ENCODE data around the gene H1-8. TPM values are rescaled to one million over a fixed set of nuclear protein-coding genes. Genes with fewer than 3 reads are reported as not detected.
A peak's percentile ranks its signal among the peaks of the same experiment; 100 is the strongest.

Gene H1-8
- total and polyA plus RNA-seq, 4 donors = not detected

DNA sequence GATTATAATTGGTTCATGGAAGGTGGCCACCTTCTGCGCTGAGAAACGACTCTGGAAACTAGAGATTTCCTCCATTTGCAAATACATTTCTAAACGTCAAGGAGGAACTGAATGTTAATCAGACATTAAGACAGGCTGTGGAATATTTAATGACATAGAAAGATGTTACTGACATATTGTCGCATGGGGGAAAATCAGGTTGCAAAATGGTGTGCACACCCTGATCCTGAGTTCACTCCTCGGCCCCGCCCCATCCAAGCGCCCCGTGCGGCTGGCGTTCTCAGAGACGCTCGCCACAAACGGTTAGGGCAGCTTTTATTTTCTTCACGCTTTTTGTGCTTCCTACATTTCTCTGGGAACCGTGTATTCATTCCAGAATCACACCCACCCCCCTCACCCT lies 10.7 kb downstream of the H1-8 start:
- H3K9me3 ChIP-seq (ENCODE audit: control insufficient read depth, insufficient read depth, low read length) = no peaks in the 10 kb centered on the region
- H3K27me3 ChIP-seq (ENCODE audit: control insufficient read depth, insufficient read depth, low read length) = no peaks in the 10 kb centered on the region
- 28% methylated on average over 9 of the region's 15 CpGs for WGBS (ENCODE audit: insufficient coverage)
- H3K27ac ChIP-seq (ENCODE audit: low read depth, low read length) = no peak overlapping the region
- DNase-seq (ENCODE audit: low read depth in 4 of 6, low spot score in 6 of 6) = peak in 2 of 6 donors; percentile 43 to 63
- H3K4me3 ChIP-seq (ENCODE audit: low read depth, low read length) = no peak overlapping the region
- H3K36me3 ChIP-seq (ENCODE audit: control insufficient read depth, insufficient read depth, low read length) = peaks cover 9% of the 10 kb centered on the region
- H3K4me1 ChIP-seq (ENCODE audit: control insufficient read depth, insufficient read depth, low read length) = peaks cover 66% of the 10 kb centered on the region

DNA sequence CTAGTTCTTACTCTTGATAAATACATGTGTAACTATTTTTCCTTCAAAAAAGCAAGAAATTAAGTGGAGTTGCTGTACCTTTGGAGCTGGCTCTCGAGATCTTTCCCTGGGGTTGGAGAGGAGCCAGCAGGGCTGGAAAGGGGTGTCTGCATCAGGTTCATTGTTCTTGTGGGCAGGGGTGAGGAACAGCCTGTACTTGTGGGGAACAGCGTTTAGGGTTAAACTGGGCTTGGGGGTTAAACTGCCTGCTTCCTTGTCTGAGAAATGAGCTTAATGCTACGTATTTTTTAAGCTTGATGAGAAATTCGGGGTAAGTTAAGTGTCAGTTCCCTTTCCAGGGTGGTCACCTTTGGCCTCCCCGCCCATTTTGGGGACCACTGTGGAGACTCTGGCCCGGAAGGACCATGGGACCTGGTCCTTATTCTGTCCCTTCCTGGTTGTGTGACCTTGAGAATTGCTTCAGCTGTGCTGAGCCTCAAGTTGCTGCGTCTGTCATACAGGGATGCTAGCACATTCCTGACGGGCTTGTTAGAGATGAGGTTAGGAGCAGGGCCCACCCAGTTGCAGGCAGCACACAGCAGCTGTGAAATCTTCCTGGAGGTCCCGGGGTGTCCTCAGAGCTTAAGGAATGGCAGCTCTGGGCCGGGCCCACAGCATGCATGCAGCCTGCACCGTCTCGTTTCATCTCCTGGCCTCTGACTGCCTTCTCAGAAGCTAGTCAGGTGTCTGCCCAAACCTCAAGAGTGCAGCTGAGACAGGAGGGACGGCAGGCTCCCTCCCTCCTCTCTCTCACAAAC lies 11.6 kb downstream of the H1-8 start:
- H3K4me3 ChIP-seq (ENCODE audit: low read depth, low read length) = no peak overlapping the region
- H3K36me3 ChIP-seq (ENCODE audit: control insufficient read depth, insufficient read depth, low read length) = peaks cover 16% of the 10 kb centered on the region
- no peaks in the 10 kb centered on the region for H3K27me3 ChIP-seq (ENCODE audit: control insufficient read depth, insufficient read depth, low read length)
- H3K27ac ChIP-seq (ENCODE audit: low read depth, low read length) = peak overlapping the region; percentile 45
- peaks cover 69% of the 10 kb centered on the region for H3K4me1 ChIP-seq (ENCODE audit: control insufficient read depth, insufficient read depth, low read length)
- DNase-seq (ENCODE audit: low read depth in 4 of 6, low spot score in 6 of 6) = peak in 1 of 6 donors; percentile 30
- WGBS (ENCODE audit: insufficient coverage) = 57% methylated on average over 12 of the region's 13 CpGs
- H3K9me3 ChIP-seq (ENCODE audit: control insufficient read depth, insufficient read depth, low read length) = no peaks in the 10 kb centered on the region

DNA sequence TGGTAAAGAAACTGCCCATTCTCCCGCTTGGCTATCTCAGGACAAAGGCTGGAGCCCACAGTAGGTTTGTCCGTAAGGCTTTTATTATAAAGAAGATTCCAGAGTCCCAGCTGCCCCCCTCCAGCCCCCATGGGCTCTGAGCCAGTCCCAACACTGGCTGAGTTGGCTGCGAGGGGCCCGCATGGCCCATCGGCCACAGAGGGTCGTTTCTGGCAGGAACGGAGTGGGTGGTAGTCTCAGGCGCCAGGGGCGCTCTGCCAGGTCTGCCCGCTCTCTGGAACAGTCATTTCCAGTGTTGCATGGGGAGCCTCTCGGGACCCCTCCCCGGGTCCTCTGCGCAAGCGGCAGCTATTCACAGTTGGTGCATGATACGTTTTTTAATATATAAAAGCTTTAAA lies 12.2 kb downstream of the H1-8 start:
- peaks cover 74% of the 10 kb centered on the region for H3K4me1 ChIP-seq (ENCODE audit: control insufficient read depth, insufficient read depth, low read length)
- no peaks in the 10 kb centered on the region for H3K27me3 ChIP-seq (ENCODE audit: control insufficient read depth, insufficient read depth, low read length)
- peak overlapping the region; percentile 45 for H3K27ac ChIP-seq (ENCODE audit: low read depth, low read length)
- no peak overlapping the region for H3K4me3 ChIP-seq (ENCODE audit: low read depth, low read length)
- peaks cover 21% of the 10 kb centered on the region for H3K36me3 ChIP-seq (ENCODE audit: control insufficient read depth, insufficient read depth, low read length)
- peak in 3 of 6 donors; percentile 43 to 79 (median 73) for DNase-seq (ENCODE audit: low read depth in 4 of 6, low spot score in 6 of 6)
- H3K9me3 ChIP-seq (ENCODE audit: control insufficient read depth, insufficient read depth, low read length) = no peaks in the 10 kb centered on the region
- 33% methylated on average over 8 of the region's 15 CpGs for WGBS (ENCODE audit: insufficient coverage)

DNA sequence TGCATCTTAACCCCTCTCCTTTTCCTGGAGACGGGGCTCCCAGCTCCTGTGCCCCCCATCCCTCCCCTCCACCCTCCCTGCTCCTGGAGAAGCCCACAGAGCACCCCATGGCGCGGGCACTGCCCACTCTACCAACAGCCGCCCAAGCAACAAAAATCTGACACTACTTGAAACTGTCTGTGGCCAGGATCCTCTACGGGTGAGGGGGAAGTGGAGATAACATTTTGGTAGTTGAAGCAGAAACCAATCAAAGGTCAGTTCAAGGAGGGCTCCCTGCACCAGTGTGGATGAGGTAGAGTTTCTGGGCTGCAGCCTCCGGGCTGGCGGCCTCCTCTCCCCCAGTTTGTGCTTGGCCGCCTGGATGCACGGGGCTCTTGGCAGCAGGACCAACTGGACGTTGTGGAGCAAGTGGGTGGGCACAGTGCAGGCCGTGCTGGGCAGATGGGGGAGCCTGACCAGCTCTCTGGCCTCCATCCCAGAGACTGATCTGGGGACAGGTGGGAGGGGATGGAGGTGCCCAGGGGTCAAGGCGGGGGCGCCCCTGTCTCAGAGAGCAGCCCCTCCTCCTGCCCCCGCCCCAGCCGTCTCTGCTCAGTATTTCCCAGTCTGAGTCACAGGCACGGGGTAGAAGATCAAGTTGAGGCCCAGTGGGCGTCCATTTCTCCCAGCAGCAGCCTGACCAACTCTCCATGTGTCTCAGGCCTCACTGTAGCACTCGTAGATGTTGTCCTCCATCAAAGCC lies 12.8 kb downstream of the H1-8 start:
- no peaks in the 10 kb centered on the region for H3K27me3 ChIP-seq (ENCODE audit: control insufficient read depth, insufficient read depth, low read length)
- no peak overlapping the region for H3K27ac ChIP-seq (ENCODE audit: low read depth, low read length)
- peaks cover 24% of the 10 kb centered on the region for H3K36me3 ChIP-seq (ENCODE audit: control insufficient read depth, insufficient read depth, low read length)
- H3K9me3 ChIP-seq (ENCODE audit: control insufficient read depth, insufficient read depth, low read length) = no peaks in the 10 kb centered on the region
- peaks cover 80% of the 10 kb centered on the region for H3K4me1 ChIP-seq (ENCODE audit: control insufficient read depth, insufficient read depth, low read length)
- WGBS (ENCODE audit: insufficient coverage) = 76% methylated on average over 16 of the region's 18 CpGs
- DNase-seq (ENCODE audit: low read depth in 4 of 6, low spot score in 6 of 6) = peak in 1 of 6 donors; percentile 34
- no peak overlapping the region for H3K4me3 ChIP-seq (ENCODE audit: low read depth, low read length)

DNA sequence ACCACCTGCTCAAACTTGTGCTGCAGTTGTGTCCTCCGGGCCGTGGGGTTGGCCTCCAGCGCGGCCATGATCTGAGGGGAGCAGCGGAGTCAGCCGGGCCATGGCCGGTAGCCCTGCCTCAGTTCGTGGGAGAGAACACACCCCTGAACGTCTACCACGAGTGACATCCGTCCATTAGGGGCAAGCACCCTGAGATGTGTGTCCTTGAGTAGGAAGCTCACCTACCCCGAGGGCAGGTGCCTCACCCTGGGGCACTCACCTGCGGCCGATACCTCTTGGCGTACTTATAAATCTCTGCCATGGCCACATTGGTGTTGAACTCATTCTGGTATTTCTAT lies 13.4 kb downstream of the H1-8 start:
- H3K4me1 ChIP-seq (ENCODE audit: control insufficient read depth, insufficient read depth, low read length) = peaks cover 85% of the 10 kb centered on the region
- 97% methylated on average over 13 of the region's 15 CpGs for WGBS (ENCODE audit: insufficient coverage)
- no peak overlapping the region for H3K27ac ChIP-seq (ENCODE audit: low read depth, low read length)
- no peak for DNase-seq (ENCODE audit: low read depth in 4 of 6, low spot score in 6 of 6)
- H3K27me3 ChIP-seq (ENCODE audit: control insufficient read depth, insufficient read depth, low read length) = no peaks in the 10 kb centered on the region
- no peak overlapping the region for H3K4me3 ChIP-seq (ENCODE audit: low read depth, low read length)
- peaks cover 29% of the 10 kb centered on the region for H3K36me3 ChIP-seq (ENCODE audit: control insufficient read depth, insufficient read depth, low read length)
- H3K9me3 ChIP-seq (ENCODE audit: control insufficient read depth, insufficient read depth, low read length) = no peaks in the 10 kb centered on the region

DNA sequence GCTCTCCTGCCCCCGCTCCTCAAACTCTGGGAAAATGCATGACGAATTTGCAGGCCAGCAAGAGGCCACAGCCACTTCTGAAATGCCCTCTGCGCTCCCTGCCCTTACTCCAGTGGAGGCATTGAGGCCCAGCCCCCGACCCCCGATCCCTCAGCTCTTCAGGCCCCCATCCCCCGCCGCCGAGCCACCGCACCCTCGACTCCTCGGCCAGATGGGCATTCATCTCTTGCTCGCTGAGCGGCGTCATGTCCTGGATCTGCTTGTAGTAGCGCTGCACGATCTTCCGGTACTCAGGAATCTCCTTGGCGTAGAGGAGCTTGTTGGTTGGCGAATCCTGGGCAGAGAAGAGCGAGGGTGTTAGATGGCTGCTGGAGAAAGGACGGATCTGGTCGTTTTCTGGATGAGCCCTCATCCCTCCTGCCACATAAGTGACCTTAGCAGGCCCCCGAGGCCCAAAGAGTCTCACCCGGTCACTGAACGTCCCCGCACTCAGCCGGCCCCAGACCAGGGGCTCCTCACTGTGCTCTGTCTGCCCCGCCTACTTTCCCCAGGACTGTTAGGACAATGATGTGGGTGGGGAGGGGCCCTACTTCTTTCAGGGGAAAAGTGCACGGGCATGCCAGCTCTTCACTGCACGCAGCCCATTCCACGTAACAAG lies 14.0 kb downstream of the H1-8 start:
- H3K4me1 ChIP-seq (ENCODE audit: control insufficient read depth, insufficient read depth, low read length) = peaks cover 92% of the 10 kb centered on the region
- H3K27ac ChIP-seq (ENCODE audit: low read depth, low read length) = peak overlapping the region; percentile 15
- peak in 1 of 6 donors; percentile 7 for DNase-seq (ENCODE audit: low read depth in 4 of 6, low spot score in 6 of 6)
- 64% methylated on average over 24 of the region's 31 CpGs for WGBS (ENCODE audit: insufficient coverage)
- no peaks in the 10 kb centered on the region for H3K9me3 ChIP-seq (ENCODE audit: control insufficient read depth, insufficient read depth, low read length)
- H3K36me3 ChIP-seq (ENCODE audit: control insufficient read depth, insufficient read depth, low read length) = peaks cover 30% of the 10 kb centered on the region
- no peaks in the 10 kb centered on the region for H3K27me3 ChIP-seq (ENCODE audit: control insufficient read depth, insufficient read depth, low read length)
- no peak overlapping the region for H3K4me3 ChIP-seq (ENCODE audit: low read depth, low read length)

DNA sequence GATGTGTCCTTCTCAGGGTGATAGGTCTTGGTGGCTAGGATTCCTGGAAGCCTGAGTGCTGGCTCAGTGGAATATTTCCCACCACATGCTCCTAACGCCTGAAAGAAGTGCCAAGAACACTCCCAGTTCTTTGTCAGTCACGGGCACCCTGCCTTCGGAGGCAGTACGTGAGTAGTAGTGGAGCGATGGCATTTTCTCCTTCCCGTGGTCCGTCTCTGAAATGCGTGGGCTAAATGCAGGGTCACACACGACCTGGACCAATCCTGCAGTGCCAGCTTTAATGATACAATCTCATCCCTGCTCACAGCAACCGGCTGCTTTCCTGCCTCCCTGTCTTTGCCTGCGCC lies 14.5 kb downstream of the H1-8 start:
- Histone ChIP-seq H3K9me3 (ENCODE audit: control insufficient read depth, insufficient read depth, low read length) (no peaks in the 10 kb centered on the region), H3K4me1 (ENCODE audit: control insufficient read depth, insufficient read depth, low read length) (peaks cover 90% of the 10 kb centered on the region), H3K27me3 (ENCODE audit: control insufficient read depth, insufficient read depth, low read length) (no peaks in the 10 kb centered on the region), H3K27ac (ENCODE audit: low read depth, low read length) (no peak overlapping the region), H3K36me3 (ENCODE audit: control insufficient read depth, insufficient read depth, low read length) (peaks cover 32% of the 10 kb centered on the region), H3K4me3 (ENCODE audit: low read depth, low read length) (no peak overlapping the region)
- 45% methylated on average over 6 of the region's 11 CpGs for WGBS (ENCODE audit: insufficient coverage)
- DNase-seq (ENCODE audit: low read depth in 4 of 6, low spot score in 6 of 6) = peak in 2 of 6 donors; percentile 56 to 91

DNA sequence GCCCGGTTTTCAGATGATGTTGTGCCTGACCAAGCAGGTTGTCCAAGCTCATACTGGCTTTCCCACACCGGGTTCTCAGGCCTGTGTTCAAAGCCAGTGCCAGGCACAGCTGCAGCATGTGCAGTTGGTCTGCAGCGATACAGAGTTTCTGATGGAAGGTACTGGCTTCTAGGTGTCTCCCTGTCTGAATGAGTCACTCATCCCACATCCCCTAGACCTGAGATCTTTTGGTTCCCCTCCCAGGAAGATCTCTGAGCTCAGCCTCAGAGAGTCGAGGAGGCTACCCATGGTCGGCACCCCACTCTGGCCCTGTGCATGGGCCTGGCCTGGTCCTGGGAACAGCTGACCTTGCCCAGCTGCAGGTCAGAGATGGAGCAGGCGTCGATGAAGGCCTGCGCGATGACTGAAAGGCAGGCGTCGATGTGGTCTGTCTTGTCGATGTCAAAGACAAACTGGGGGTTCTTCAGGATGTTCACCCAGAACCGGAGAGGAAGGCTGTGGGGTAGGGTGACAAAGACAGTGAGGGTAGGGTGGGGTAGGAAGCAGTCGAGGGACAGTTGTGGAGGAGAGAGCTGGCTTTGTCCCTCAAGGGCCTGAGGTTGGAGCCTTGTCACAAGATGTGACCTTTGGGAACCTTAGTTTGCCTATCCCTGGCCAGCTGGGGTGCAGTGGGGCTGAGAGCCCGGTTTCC lies 15.3 kb downstream of the H1-8 start:
- H3K4me1 ChIP-seq (ENCODE audit: control insufficient read depth, insufficient read depth, low read length) = peaks cover 87% of the 10 kb centered on the region
- H3K36me3 ChIP-seq (ENCODE audit: control insufficient read depth, insufficient read depth, low read length) = peaks cover 39% of the 10 kb centered on the region
- DNase-seq (ENCODE audit: low read depth in 4 of 6, low spot score in 6 of 6) = no peak
- no peaks in the 10 kb centered on the region for H3K9me3 ChIP-seq (ENCODE audit: control insufficient read depth, insufficient read depth, low read length)
- H3K27me3 ChIP-seq (ENCODE audit: control insufficient read depth, insufficient read depth, low read length) = no peaks in the 10 kb centered on the region
- H3K4me3 ChIP-seq (ENCODE audit: low read depth, low read length) = no peak overlapping the region
- 88% methylated on average over 14 of the region's 15 CpGs for WGBS (ENCODE audit: insufficient coverage)
- H3K27ac ChIP-seq (ENCODE audit: low read depth, low read length) = no peak overlapping the region

DNA sequence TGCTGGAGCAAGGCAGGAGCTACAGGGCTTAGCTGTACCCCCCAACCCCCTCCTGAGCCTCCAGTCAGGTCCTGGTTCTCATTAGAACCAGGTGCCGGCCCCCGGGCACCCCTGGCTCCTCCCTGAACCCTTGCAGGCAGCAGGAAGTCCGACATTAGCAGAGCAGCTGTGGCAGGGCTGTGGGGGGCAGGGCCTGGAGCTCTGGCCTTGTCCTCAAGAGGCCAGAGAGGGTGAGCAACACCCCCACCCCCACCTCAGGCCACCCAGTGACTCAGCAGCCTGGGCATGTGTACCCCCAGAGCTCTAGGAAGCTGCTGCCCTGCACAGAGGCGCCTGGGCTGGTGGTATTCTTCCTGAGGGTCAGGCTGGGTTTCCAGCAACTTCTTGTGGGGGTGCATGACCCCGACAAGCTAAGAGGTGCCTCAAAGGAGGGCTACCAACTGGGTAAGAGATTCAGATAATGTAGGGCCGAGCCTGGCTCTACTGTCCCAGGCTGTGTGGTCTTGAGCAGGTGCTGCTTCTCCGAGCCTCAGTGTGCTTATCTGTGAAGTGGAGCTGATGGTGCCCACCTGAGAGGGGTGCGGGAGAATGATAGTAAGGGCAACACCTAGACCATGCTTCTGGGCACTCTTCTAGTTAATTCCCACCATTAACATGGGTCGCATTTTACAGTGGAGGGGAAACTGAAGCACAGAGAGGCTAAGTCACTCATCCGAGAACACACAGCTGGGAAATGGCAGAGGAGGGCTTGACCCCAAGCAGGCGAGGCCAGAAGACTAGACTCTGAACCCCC lies 16.0 kb downstream of the H1-8 start:
- Histone ChIP-seq H3K36me3 (ENCODE audit: control insufficient read depth, insufficient read depth, low read length) (peaks cover 41% of the 10 kb centered on the region), H3K4me3 (ENCODE audit: low read depth, low read length) (no peak overlapping the region), H3K27ac (ENCODE audit: low read depth, low read length) (no peak overlapping the region), H3K9me3 (ENCODE audit: control insufficient read depth, insufficient read depth, low read length) (no peaks in the 10 kb centered on the region), H3K4me1 (ENCODE audit: control insufficient read depth, insufficient read depth, low read length) (peaks cover 80% of the 10 kb centered on the region), H3K27me3 (ENCODE audit: control insufficient read depth, insufficient read depth, low read length) (no peaks in the 10 kb centered on the region)
- no peak for DNase-seq (ENCODE audit: low read depth in 4 of 6, low spot score in 6 of 6)
- 88% methylated on average over 10 of the region's 11 CpGs for WGBS (ENCODE audit: insufficient coverage)
